Neural cell (in vitro differentiated cells): ENCODE results near the gene COL4A2.

Experiments used
- CTCF ChIP-seq: fragments of 450-650 bp; IDR thresholded peaks from 2 replicates; pipeline ENCODE4 v1.5.1; 2014; ENCODE audit warnings: antibody characterized with exemption, mild to moderate bottlenecking, moderate library complexity; ENCODE audit not compliant: poor library complexity, severe bottlenecking
- EZH2 ChIP-seq: fragments of 200-600, 300-800 bp; shearing (Covaris generic), sonication (generic); IDR thresholded peaks from 2 replicates; pipeline ENCODE4 v1.6.1; 2014; ENCODE audit warnings: antibody characterized with exemption, low read length, borderline replicate concordance, mild to moderate bottlenecking; ENCODE audit not compliant: insufficient read depth, poor library complexity, severe bottlenecking
- MXI1 ChIP-seq: fragments of 450-650 bp; conservative IDR thresholded peaks from 2 replicates; pipeline ENCODE4 v1.6.1; 2014; ENCODE audit warnings: antibody characterized with exemption, mild to moderate bottlenecking; ENCODE audit not compliant: poor library complexity, severe bottlenecking
- POLR2AphosphoS5 ChIP-seq: IDR thresholded peaks from 2 replicates; pipeline ENCODE4 v1.6.1; 2012
- RAD21 ChIP-seq: fragments of 450-650 bp; conservative IDR thresholded peaks from 2 replicates; pipeline ENCODE4 v1.6.1; 2014; ENCODE audit warnings: antibody characterized with exemption, mild to moderate bottlenecking, moderate library complexity
- REST ChIP-seq: IDR thresholded peaks from 2 replicates; pipeline ENCODE4 v1.6.1; 2012; ENCODE audit warnings: borderline replicate concordance
- SMC3 ChIP-seq: fragments of 450-650 bp; conservative IDR thresholded peaks from 2 replicates; pipeline ENCODE4 v1.6.1; 2014; ENCODE audit warnings: antibody characterized with exemption, mild to moderate bottlenecking, moderate library complexity; ENCODE audit not compliant: poor library complexity

- no peak for TF ChIP-seq POLR2AphosphoS5
- TF ChIP-seq CTCF, result no peak
- TF ChIP-seq EZH2, result no peak
- TF ChIP-seq REST, result no peak
- TF ChIP-seq RAD21, result no peak
- no peak for TF ChIP-seq MXI1
- TF ChIP-seq SMC3, result no peak
These were observed 90.5 kb downstream of the COL4A2 start for GRCh38 chr13:110397436-110398115.
